Upper lobe of right lung (tissue), 1 donor: ENCODE measurements around the gene PPP2R5D. TPM values are rescaled to one million over a fixed set of nuclear protein-coding genes. Genes with fewer than 3 reads are reported as not detected.

ENCODE experiments used
- ATAC-seq: fragments of 200-7000 bp; cut with Tn5 transposase; one replicate; pipeline ENCODE4 v1.9.1; 2020; ENCODE audit warnings: mild to moderate bottlenecking, moderate library complexity
- DNase-seq: peaks from one replicate; pipeline ENCODE4 v3.0.0-alpha.2; 2020
- H3K27ac ChIP-seq: fragments of 200-600 bp; one replicate; pipeline ENCODE4 v1.8.0; 2022
- H3K27me3 ChIP-seq: fragments of 200-600 bp; one replicate; pipeline ENCODE4 v1.8.0; 2022; ENCODE audit warnings: mild to moderate bottlenecking
- H3K36me3 ChIP-seq: fragments of 200-600 bp; one replicate; pipeline ENCODE4 v1.8.0; 2022
- H3K4me1 ChIP-seq: fragments of 200-600 bp; one replicate; pipeline ENCODE4 v1.8.0; 2022
- H3K4me3 ChIP-seq: fragments of 200-600 bp; one replicate; pipeline ENCODE4 v1.8.0; 2022; ENCODE audit warnings: mild to moderate bottlenecking
- H3K9me3 ChIP-seq: fragments of 200-600 bp; one replicate; pipeline ENCODE4 v1.8.0; 2022
- intact Hi-C: fragments of 100-400 bp; cut with DNase I; formaldehyde crosslinking; loops from one replicate; pipeline ENCODE4 v1.11.0; 2022
- total RNA-seq: library from RNA; stranded (reverse); fragmentation: NEBNext Ultra II Directional; extraction: Animal tissue kit (Norgen Biotek cat#: 25700); gene quantifications from one replicate; pipeline ENCODE4 v1.2.1, GENCODE V29; 2021
- TF ChIP-seq, protein P1 (sequence below): fragments of 200-600 bp; IDR thresholded peaks from one replicate; pipeline ENCODE4 v1.8.0; 2022; ENCODE audit warnings: antibody characterized with exemption
- donor health status: DM: no; HTN: yes; CAD: no; lungs with severe emphysema.

Gene PPP2R5D
- total RNA-seq, 1 donor from 2014 or later = 24.1 TPM

DNA sequence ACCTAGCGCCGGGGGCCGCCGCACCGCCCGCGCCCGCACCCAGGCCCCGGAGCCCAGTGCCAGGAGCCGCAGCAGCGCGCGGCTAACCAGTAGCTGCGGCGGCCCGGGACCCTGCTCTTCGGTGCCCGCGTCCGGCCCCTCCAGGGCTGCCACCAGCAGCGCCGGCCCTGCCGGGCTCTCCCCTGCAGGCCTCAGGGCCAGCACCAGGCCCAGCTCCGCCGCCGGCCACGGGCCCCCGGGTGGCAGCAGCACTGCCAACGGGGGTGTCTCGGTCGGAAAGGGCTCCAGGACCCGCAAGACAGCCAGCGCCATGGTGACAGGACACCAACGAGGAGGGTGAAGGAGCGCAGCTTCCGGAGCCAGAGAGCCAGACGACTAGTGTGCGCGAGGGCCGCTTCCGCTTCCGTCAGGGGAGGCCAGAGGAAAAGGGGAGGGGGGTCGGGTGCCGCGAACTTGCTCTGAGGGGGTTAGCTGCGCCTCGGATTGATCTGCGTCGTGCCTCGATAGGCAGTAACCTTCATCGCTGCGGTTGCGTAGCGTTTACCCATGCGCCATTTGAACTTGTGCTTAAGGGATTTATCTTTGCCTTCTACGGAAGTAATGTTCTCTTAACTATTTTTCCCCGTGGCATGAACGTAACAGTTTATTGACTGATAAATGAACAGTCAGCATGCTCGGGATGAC lies 5.4 kb upstream of the PPP2R5D start, which contains the start of gene PEX6:
PEX6 (minus strand) TSS at position 343 of the 684 bp plus-strand sequence; CDS start at position 312, 31 bp downstream.
- TF ChIP-seq, protein P1, sequence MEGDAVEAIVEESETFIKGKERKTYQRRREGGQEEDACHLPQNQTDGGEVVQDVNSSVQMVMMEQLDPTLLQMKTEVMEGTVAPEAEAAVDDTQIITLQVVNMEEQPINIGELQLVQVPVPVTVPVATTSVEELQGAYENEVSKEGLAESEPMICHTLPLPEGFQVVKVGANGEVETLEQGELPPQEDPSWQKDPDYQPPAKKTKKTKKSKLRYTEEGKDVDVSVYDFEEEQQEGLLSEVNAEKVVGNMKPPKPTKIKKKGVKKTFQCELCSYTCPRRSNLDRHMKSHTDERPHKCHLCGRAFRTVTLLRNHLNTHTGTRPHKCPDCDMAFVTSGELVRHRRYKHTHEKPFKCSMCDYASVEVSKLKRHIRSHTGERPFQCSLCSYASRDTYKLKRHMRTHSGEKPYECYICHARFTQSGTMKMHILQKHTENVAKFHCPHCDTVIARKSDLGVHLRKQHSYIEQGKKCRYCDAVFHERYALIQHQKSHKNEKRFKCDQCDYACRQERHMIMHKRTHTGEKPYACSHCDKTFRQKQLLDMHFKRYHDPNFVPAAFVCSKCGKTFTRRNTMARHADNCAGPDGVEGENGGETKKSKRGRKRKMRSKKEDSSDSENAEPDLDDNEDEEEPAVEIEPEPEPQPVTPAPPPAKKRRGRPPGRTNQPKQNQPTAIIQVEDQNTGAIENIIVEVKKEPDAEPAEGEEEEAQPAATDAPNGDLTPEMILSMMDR = no peak
- H3K4me1 ChIP-seq = peaks cover 24% of the 10 kb centered on the region
- H3K36me3 ChIP-seq = no peaks in the 10 kb centered on the region
- H3K4me3 ChIP-seq = peak within 1 kb of the TSS; percentile 95
- ATAC-seq = peak; percentile 98
- intact Hi-C loops = no loop called here
- H3K9me3 ChIP-seq = no peaks in the 10 kb centered on the region
- H3K27ac ChIP-seq = peak within 1 kb of the TSS; percentile 92
- no peaks in the 10 kb centered on the region for H3K27me3 ChIP-seq
- DNase-seq = peak; percentile 97

DNA sequence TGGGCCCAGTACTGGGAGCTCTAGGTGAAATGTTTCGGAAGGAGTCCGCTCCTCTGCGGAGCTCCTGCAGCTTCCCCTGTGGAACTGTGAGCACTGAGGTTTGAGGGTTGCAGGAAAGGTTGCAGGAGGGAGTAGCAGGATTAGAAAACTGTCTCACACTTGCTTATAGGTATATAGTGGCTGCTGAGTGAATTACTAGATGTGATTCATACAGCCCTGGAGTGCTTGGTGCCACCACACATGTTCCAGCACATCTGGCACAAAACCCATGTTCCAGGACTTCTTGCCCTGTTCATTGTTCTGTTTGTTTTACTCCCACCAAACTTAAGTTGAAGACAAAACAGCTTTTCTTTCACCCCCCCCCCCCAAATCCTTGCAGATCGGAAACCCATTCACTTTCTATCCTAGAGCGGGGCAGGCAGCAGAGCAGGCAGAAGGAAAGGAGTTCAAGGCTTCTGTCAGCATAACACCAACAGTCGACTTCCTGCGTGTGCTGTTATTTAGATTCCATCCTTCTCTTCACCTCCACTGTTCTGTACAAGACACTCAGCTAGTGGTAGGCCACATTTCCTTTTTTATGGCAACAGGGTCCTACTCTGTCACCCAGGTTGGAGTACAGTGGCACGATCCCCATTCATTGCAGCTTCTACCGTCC lies 4.7 kb upstream of the PPP2R5D start:
- intact Hi-C loops = no loop called here
- no peaks in the 10 kb centered on the region for H3K9me3 ChIP-seq
- H3K27me3 ChIP-seq = no peaks in the 10 kb centered on the region
- ATAC-seq (no peak), DNase-seq (no peak)
- TF ChIP-seq, protein P1 = no peak
- peak overlapping the region; percentile 92 for H3K27ac ChIP-seq
- H3K4me3 ChIP-seq = peak overlapping the region; percentile 95
- peaks cover 24% of the 10 kb centered on the region for H3K4me1 ChIP-seq
- H3K36me3 ChIP-seq = no peaks in the 10 kb centered on the region

DNA sequence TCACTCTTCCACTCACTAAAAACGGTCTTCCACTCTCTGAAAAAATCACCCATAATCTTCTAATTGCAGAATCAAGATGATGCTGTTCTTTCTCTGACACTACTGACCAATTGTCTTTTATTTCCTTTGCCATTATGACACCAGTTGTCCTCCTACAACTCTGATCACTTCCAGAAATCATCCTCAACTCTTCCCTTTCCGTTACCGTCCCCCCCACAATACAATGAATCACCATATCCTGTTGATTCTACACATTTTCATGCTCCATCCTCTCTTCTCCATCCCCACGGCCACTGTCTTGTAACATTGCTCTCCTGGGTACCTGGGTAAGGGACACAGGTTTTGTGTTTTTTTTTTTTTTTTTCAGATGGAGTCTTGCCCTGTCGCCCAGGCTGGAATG lies 2.5 kb upstream of the PPP2R5D start:
- H3K27me3 ChIP-seq = no peaks in the 10 kb centered on the region
- TF ChIP-seq, protein P1 = no peak
- no peak overlapping the region for H3K27ac ChIP-seq
- H3K9me3 ChIP-seq = no peaks in the 10 kb centered on the region
- H3K36me3 ChIP-seq = no peaks in the 10 kb centered on the region
- peaks cover 41% of the 10 kb centered on the region for H3K4me1 ChIP-seq
- H3K4me3 ChIP-seq = no peak overlapping the region
- ATAC-seq = no peak
- no peak for DNase-seq
- intact Hi-C loops = no loop called here

DNA sequence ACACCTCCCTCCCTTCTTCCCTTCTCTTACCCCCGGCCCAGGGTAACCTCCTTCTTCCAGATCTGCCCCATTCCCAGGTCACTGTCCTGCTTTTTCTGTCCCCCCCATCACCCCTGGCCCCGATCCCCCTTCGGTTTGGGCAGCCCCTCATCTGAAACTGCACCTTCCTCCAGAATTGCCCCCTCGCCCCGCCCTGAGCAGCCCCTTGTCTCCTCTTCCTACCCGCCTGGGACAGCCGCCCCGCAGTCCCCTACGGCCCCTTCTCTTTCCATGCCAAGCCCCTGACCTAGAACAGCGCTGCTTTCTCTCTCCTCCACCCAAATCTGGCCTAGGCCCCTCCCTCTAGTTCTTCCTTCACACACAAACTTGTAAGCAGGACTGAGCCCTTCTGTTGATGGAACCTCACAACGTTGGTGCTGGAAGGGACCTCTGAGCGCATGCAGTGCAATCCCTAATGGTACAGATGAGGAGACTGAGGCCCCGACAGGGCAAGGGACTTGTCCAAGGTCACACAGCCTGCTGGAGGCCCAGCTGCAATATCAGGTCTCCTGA lies 630 bp downstream of the PPP2R5D start:
- TF ChIP-seq, protein P1 = no peak
- no peak for ATAC-seq
- intact Hi-C loops = no loop called here

DNA sequence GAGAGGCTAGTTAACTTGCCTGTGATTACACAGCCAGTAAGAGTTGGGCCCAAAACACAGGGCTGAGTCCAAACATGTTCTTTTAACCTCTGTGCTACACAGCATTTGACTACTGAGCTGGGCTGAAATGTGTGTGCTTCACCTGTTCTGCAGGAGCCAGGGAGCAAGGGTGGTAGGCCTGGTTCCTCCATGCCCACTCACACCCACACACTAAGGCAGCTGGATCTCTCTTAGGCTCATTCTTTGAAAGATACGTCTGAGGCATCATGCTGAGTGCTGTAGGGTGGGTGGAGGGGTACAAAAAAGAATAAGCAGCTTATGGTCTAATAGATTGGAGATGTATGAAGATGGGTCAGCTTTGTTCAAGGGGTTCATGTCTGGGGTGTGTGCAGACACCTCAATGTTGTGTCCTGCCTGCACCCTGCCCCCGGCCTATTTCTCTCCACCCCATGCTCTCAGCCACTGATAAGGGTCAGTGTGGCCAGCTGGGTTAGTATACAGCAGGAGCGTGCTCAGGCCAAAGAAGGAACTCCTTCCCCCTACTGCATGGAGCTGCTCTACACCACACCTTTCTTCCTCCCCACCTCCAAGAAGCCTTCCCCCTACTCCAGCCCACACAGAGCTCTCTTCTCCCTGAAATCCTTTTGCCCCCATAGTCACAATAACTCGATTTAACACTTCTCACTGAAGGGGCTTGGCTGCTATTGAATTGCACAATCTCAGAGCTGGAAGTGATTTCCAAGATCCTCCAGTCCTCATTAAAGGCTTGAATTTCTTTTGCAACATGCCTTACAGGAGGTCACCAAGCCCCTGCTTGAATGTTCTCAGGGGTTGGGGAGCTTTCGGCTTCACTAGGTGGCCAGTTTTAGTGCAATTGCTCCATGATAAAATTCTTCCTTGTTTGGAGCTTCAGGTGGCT lies 3.4 kb downstream of the PPP2R5D start:
- intact Hi-C loops = no loop called here
- H3K9me3 ChIP-seq = no peaks in the 10 kb centered on the region
- no peak for DNase-seq
- H3K4me1 ChIP-seq = peaks cover 38% of the 10 kb centered on the region
- H3K27ac ChIP-seq = no peak overlapping the region
- no peak overlapping the region for H3K4me3 ChIP-seq
- no peak for ATAC-seq
- H3K27me3 ChIP-seq = no peaks in the 10 kb centered on the region
- H3K36me3 ChIP-seq = peaks cover 27% of the 10 kb centered on the region
- TF ChIP-seq, protein P1 = no peak

More for the DNA sequence above, 630 bp downstream of the PPP2R5D start:
- H3K27ac ChIP-seq = peak overlapping the region; percentile 89
- H3K27me3 ChIP-seq = no peaks in the 10 kb centered on the region
- no peaks in the 10 kb centered on the region for H3K9me3 ChIP-seq
- H3K36me3 ChIP-seq = peaks cover 10% of the 10 kb centered on the region
- DNase-seq = no peak
- peaks cover 40% of the 10 kb centered on the region for H3K4me1 ChIP-seq
- H3K4me3 ChIP-seq = peak overlapping the region; percentile 93
